HEK293 (cell line): ENCODE measurements around the gene EIF1.

Source experiments
- CTCF ChIA-PET: fragments of 350-600 bp; formaldehyde crosslinking; extraction: SDS; loops from one replicate; lab custom pipeline; 2021; ENCODE audit warnings: antibody characterized with exemption; lab: Yijun Ruan, JAX
- POLR2A ChIA-PET: fragments of 300-600 bp; formaldehyde crosslinking; extraction: SDS; loops from one replicate; lab custom pipeline; 2020; ENCODE audit warnings: antibody characterized with exemption, inconsistent platforms; lab: Yijun Ruan, JAX
- H3K27ac ChIP-seq: fragments of 200-500 bp; sonication (Bioruptor generic); 2 replicates; pipeline ENCODE4 v1.5.1; 2014; ENCODE audit warnings: low read depth, low read length, control low read depth, inconsistent platforms; ENCODE audit errors: extremely low read depth
- H3K36me3 ChIP-seq, 2 experiments: fragments of 200-500 bp in 1 of 2; sonication (Bioruptor generic) in 1 of 2; 1 replicate in 1 of 2; 2 replicates in 1 of 2; pipeline ENCODE4 v1.5.1; 2014 to 2017; ENCODE audit warnings: inconsistent platforms in 2 of 2, low read length in 2 of 2; ENCODE audit not compliant: control insufficient read depth in 2 of 2, insufficient read depth in 1 of 2
- H3K4me1 ChIP-seq: fragments of 200-500 bp; sonication (Bioruptor generic); 2 replicates; pipeline ENCODE4 v1.5.1; 2014; ENCODE audit warnings: mild to moderate bottlenecking, low read length, inconsistent platforms; ENCODE audit not compliant: control insufficient read depth, insufficient read depth
- H3K4me3 ChIP-seq: 2 replicates; pipeline ENCODE4 v1.5.1; 2011; ENCODE audit warnings: low read depth, mild to moderate bottlenecking, control low read depth, low read length, moderate library complexity
- H3K9me3 ChIP-seq: fragments of 200-500 bp; sonication (Bioruptor generic); 2 replicates; pipeline ENCODE4 v1.5.1; 2014; ENCODE audit warnings: low read depth, low read length, inconsistent platforms; ENCODE audit not compliant: control insufficient read depth, insufficient read depth
- GFI1B ChIP-seq: fragments of 450-650 bp; formaldehyde crosslinking; IDR thresholded peaks from 2 replicates; pipeline ENCODE4 v1.5.1; 2016; ENCODE audit warnings: missing biosample characterization, missing genetic modification characterization
- OSR2 ChIP-seq: fragments of 450-650 bp; formaldehyde crosslinking; IDR thresholded peaks from 2 replicates; pipeline ENCODE4 v1.5.1; 2016; ENCODE audit warnings: missing biosample characterization, missing genetic modification characterization
- PRDM1 ChIP-seq: fragments of 450-650 bp; formaldehyde crosslinking; IDR thresholded peaks from 2 replicates; pipeline ENCODE4; 2016; ENCODE audit warnings: missing biosample characterization, missing genetic modification characterization
- SALL2 ChIP-seq: fragments of 450-650 bp; formaldehyde crosslinking; IDR thresholded peaks from 2 replicates; pipeline ENCODE4 v1.5.0; 2017; ENCODE audit warnings: missing biosample characterization, mild to moderate bottlenecking, missing genetic modification characterization, borderline replicate concordance
- YY1 ChIP-seq: fragments of 450-650 bp; formaldehyde crosslinking; IDR thresholded peaks from 2 replicates; pipeline ENCODE4 v1.5.1; 2018; ENCODE audit warnings: missing biosample characterization, missing genetic modification characterization
- ZBTB26 ChIP-seq: fragments of 450-650 bp; formaldehyde crosslinking; optimal IDR thresholded peaks from 2 replicates; pipeline ENCODE3; 2016; ENCODE audit warnings: missing biosample characterization, mild to moderate bottlenecking, missing genetic modification characterization
- ZNF138 ChIP-seq: fragments of 450-650 bp; formaldehyde crosslinking; IDR thresholded peaks from 2 replicates; pipeline ENCODE4 v1.5.1; 2016; ENCODE audit warnings: missing biosample characterization, missing genetic modification characterization, borderline replicate concordance
- ZNF157 ChIP-seq: fragments of 450-650 bp; formaldehyde crosslinking; IDR thresholded peaks from 2 replicates; pipeline ENCODE4 v1.5.1; 2016; ENCODE audit warnings: missing biosample characterization, missing genetic modification characterization
- ZNF366 ChIP-seq: fragments of 450-650 bp; formaldehyde crosslinking; conservative IDR thresholded peaks from 2 replicates; pipeline ENCODE4 v1.5.1; 2016; ENCODE audit warnings: missing biosample characterization, missing genetic modification characterization
- ZNF37A ChIP-seq: fragments of 450-650 bp; IDR thresholded peaks from 2 replicates; pipeline ENCODE4 v1.5.1; 2018; ENCODE audit warnings: missing biosample characterization, missing genetic modification characterization
- ZNF549 ChIP-seq: fragments of 450-650 bp; IDR thresholded peaks from 2 replicates; pipeline ENCODE4 v1.5.1; 2018; ENCODE audit warnings: missing biosample characterization, missing genetic modification characterization, mild to moderate bottlenecking, inconsistent platforms, moderate library complexity
- ZNF626 ChIP-seq: fragments of 450-650 bp; sonication (Bioruptor Pico); formaldehyde crosslinking; IDR thresholded peaks from 2 replicates; pipeline ENCODE4 v1.5.1; 2018; ENCODE audit warnings: missing biosample characterization, missing genetic modification characterization, inconsistent platforms
- ZNF629 ChIP-seq: fragments of 450-650 bp; formaldehyde crosslinking; IDR thresholded peaks from 2 replicates; pipeline ENCODE4 v1.5.1; 2017; ENCODE audit warnings: missing biosample characterization, missing genetic modification characterization
- ZNF664 ChIP-seq: fragments of 450-650 bp; formaldehyde crosslinking; IDR thresholded peaks from 2 replicates; pipeline ENCODE4 v1.5.1; 2016; ENCODE audit warnings: missing biosample characterization, missing genetic modification characterization
- ZNF692 ChIP-seq: fragments of 450-650 bp; formaldehyde crosslinking; IDR thresholded peaks from 2 replicates; pipeline ENCODE4 v1.5.1; 2016; ENCODE audit warnings: missing biosample characterization, missing genetic modification characterization
- ZNF768 ChIP-seq: fragments of 450-650 bp; formaldehyde crosslinking; IDR thresholded peaks from 2 replicates; pipeline ENCODE4 v1.5.1; 2018; ENCODE audit warnings: missing biosample characterization, mild to moderate bottlenecking, missing genetic modification characterization
- TF ChIP-seq, protein P1 (sequence below): fragments of 450-650 bp; formaldehyde crosslinking; IDR thresholded peaks from 2 replicates; pipeline ENCODE4 v1.5.1; 2017; ENCODE audit warnings: missing biosample characterization, missing genetic modification characterization
- TF ChIP-seq, protein P2 (sequence below): fragments of 450-650 bp; formaldehyde crosslinking; IDR thresholded peaks from 2 replicates; pipeline ENCODE4 v1.5.1; 2016; ENCODE audit warnings: missing biosample characterization, missing genetic modification characterization
- TF ChIP-seq, protein P3 (sequence below): fragments of 450-650 bp; formaldehyde crosslinking; IDR thresholded peaks from 2 replicates; pipeline ENCODE4 v1.5.1; 2016; ENCODE audit warnings: missing biosample characterization, missing genetic modification characterization

The EIF1 gene

DNA sequence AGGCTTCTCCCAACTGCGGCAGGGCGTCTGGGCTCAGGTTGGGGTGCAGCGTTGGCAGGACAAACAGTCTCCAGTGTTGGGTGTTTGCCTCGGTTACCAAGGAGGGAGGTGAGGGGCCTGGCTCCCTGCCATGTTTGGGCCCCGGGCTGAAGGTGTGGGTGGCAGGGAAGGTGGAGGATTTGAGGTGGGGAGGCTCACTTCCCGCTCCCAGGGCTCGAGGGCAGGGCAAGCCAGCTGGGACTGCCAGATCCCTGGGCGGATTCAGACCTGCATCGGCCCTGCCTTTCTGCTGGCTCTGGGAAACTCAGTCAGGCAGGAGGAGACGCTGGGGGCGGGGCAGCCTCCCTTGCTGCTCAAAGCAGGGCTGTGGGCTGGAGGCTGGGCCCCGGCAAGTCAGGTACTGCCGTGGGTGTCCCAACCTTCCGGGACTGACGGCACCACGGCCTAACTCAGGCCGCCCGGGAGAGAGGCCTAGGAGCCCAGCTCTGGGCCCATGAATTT is 33.0 kb upstream of the EIF1 start (continued):
- no peak for TF ChIP-seq ZNF692 (tag by site-specific recombination)
- no peak for TF ChIP-seq ZBTB26 (tag by site-specific recombination)
- TF ChIP-seq ZNF157 (tag by site-specific recombination): no peak
- no peak for TF ChIP-seq OSR2 (tag by site-specific recombination)
- TF ChIP-seq ZNF768 (tag by site-specific recombination): no peak
- no peak for TF ChIP-seq SALL2 (tag by site-specific recombination)
- TF ChIP-seq GFI1B: no peak
- TF ChIP-seq ZNF626 (tag by site-specific recombination): no peak
- TF ChIP-seq, protein P1, sequence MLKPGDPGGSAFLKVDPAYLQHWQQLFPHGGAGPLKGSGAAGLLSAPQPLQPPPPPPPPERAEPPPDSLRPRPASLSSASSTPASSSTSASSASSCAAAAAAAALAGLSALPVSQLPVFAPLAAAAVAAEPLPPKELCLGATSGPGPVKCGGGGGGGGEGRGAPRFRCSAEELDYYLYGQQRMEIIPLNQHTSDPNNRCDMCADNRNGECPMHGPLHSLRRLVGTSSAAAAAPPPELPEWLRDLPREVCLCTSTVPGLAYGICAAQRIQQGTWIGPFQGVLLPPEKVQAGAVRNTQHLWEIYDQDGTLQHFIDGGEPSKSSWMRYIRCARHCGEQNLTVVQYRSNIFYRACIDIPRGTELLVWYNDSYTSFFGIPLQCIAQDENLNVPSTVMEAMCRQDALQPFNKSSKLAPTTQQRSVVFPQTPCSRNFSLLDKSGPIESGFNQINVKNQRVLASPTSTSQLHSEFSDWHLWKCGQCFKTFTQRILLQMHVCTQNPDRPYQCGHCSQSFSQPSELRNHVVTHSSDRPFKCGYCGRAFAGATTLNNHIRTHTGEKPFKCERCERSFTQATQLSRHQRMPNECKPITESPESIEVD: no peak
- TF ChIP-seq ZNF37A (tag by site-specific recombination): no peak

GRCh38 chr17:41656249-41657023 is 32.2 kb upstream of the EIF1 start:
- Histone ChIP-seq H3K4me1 (no peaks in the 10 kb centered on the region; the same call in 1 of the 2 replicates), H3K27ac (no peak overlapping the region), H3K4me3 (no peak overlapping the region), H3K36me3 (no peaks in the 10 kb centered on the region), H3K9me3 (no peaks in the 10 kb centered on the region)
- ChIA-PET CTCF (interaction anchor here (0.6 to 15.7 kb wide), 3 partner anchors 9 to 103 kb away, joined by 3 to 567 read pairs (median 416); no protein-coding TSS in a partner anchor), POLR2A (no interaction called here)
- TF ChIP-seq ZNF138 (tag by site-specific recombination): no peak
- TF ChIP-seq YY1: no peak
- no peak for TF ChIP-seq PRDM1
- TF ChIP-seq, protein P2, sequence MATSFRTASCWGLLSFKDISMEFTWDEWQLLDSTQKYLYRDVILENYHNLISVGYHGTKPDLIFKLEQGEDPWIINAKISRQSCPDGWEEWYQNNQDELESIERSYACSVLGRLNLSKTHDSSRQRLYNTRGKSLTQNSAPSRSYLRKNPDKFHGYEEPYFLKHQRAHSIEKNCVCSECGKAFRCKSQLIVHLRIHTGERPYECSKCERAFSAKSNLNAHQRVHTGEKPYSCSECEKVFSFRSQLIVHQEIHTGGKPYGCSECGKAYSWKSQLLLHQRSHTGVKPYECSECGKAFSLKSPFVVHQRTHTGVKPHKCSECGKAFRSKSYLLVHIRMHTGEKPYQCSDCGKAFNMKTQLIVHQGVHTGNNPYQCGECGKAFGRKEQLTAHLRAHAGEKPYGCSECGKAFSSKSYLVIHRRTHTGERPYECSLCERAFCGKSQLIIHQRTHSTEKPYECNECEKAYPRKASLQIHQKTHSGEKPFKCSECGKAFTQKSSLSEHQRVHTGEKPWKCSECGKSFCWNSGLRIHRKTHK (tag by site-specific recombination): no peak
- no peak for TF ChIP-seq ZNF629 (tag by site-specific recombination)
- TF ChIP-seq ZNF664 (tag by site-specific recombination): no peak
- TF ChIP-seq ZNF549 (tag by site-specific recombination): no peak
- no peak for TF ChIP-seq ZNF157 (tag by site-specific recombination)
- TF ChIP-seq ZNF366 (tag by site-specific recombination): no peak
- TF ChIP-seq, protein P3, sequence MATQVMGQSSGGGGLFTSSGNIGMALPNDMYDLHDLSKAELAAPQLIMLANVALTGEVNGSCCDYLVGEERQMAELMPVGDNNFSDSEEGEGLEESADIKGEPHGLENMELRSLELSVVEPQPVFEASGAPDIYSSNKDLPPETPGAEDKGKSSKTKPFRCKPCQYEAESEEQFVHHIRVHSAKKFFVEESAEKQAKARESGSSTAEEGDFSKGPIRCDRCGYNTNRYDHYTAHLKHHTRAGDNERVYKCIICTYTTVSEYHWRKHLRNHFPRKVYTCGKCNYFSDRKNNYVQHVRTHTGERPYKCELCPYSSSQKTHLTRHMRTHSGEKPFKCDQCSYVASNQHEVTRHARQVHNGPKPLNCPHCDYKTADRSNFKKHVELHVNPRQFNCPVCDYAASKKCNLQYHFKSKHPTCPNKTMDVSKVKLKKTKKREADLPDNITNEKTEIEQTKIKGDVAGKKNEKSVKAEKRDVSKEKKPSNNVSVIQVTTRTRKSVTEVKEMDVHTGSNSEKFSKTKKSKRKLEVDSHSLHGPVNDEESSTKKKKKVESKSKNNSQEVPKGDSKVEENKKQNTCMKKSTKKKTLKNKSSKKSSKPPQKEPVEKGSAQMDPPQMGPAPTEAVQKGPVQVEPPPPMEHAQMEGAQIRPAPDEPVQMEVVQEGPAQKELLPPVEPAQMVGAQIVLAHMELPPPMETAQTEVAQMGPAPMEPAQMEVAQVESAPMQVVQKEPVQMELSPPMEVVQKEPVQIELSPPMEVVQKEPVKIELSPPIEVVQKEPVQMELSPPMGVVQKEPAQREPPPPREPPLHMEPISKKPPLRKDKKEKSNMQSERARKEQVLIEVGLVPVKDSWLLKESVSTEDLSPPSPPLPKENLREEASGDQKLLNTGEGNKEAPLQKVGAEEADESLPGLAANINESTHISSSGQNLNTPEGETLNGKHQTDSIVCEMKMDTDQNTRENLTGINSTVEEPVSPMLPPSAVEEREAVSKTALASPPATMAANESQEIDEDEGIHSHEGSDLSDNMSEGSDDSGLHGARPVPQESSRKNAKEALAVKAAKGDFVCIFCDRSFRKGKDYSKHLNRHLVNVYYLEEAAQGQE (tag by site-specific recombination): no peak
